ENCODE measurements around the gene FGF21.
"Not testable (repeated sequence)": the region's sequence is repeated elsewhere in the genome, so short reads cannot be mapped to it uniquely, and the experiment has no call there.

Gene FGF21

GRCh38 chr19:48768994-48769713 lies 13.8 kb downstream of the FGF21 start:
- H3K4me1 ChIP-seq (ENCODE audit: control insufficient read depth, insufficient read depth, low read length, poor library complexity, severe bottlenecking), result no peaks in the 10 kb centered on the region
- H3K36me3 ChIP-seq (ENCODE audit: control insufficient read depth, insufficient read depth, low read length), result no peaks in the 10 kb centered on the region
- H3K27me3 ChIP-seq (replicated peaks; ENCODE audit: control insufficient read depth, insufficient read depth, low read length, poor library complexity, severe bottlenecking), result no peaks in the 10 kb centered on the region
- H3K4me3 ChIP-seq (ENCODE audit: insufficient read depth, low read depth, low read length, poor library complexity, severe bottlenecking), result no peak overlapping the region
- H3K9me3 ChIP-seq (ENCODE audit: control insufficient read depth, low read length), result no peaks in the 10 kb centered on the region
- H3K27ac ChIP-seq (ENCODE audit: insufficient read depth, low read length, poor library complexity, severe bottlenecking), result no peak overlapping the region
- DNase-seq, result no peak

- Histone ChIP-seq H3K4me3 (ENCODE audit: insufficient read depth, low read depth, low read length, poor library complexity, severe bottlenecking) (no peak overlapping the region), H3K4me1 (ENCODE audit: control insufficient read depth, insufficient read depth, low read length, poor library complexity, severe bottlenecking) (no peaks in the 10 kb centered on the region), H3K27me3 (replicated peaks; ENCODE audit: control insufficient read depth, insufficient read depth, low read length, poor library complexity, severe bottlenecking) (no peaks in the 10 kb centered on the region), H3K9me3 (ENCODE audit: control insufficient read depth, low read length) (no peaks in the 10 kb centered on the region), H3K36me3 (ENCODE audit: control insufficient read depth, insufficient read depth, low read length) (no peaks in the 10 kb centered on the region), H3K27ac (ENCODE audit: insufficient read depth, low read length, poor library complexity, severe bottlenecking) (no peak overlapping the region)
- DNase-seq, result no peak
These were observed 14.9 kb downstream of the FGF21 start for GRCh38 chr19:48770266-48770665.

GRCh38 chr19:48770734-48771472 lies 15.6 kb downstream of the FGF21 start:
- H3K27me3 ChIP-seq (replicated peaks; ENCODE audit: control insufficient read depth, insufficient read depth, low read length, poor library complexity, severe bottlenecking), result no peaks in the 10 kb centered on the region
- DNase-seq, result no peak
- H3K4me1 ChIP-seq (ENCODE audit: control insufficient read depth, insufficient read depth, low read length, poor library complexity, severe bottlenecking), result no peaks in the 10 kb centered on the region
- no peaks in the 10 kb centered on the region for H3K36me3 ChIP-seq (ENCODE audit: control insufficient read depth, insufficient read depth, low read length)
- H3K27ac ChIP-seq (ENCODE audit: insufficient read depth, low read length, poor library complexity, severe bottlenecking), result no peak overlapping the region
- H3K9me3 ChIP-seq (ENCODE audit: control insufficient read depth, low read length), result no peaks in the 10 kb centered on the region
- no peak overlapping the region for H3K4me3 ChIP-seq (ENCODE audit: insufficient read depth, low read depth, low read length, poor library complexity, severe bottlenecking)

GRCh38 chr19:48772503-48772953 lies 17.2 kb downstream of the FGF21 start:
- Histone ChIP-seq H3K27me3 (replicated peaks; ENCODE audit: control insufficient read depth, insufficient read depth, low read length, poor library complexity, severe bottlenecking) (no peaks in the 10 kb centered on the region), H3K36me3 (ENCODE audit: control insufficient read depth, insufficient read depth, low read length) (no peaks in the 10 kb centered on the region), H3K9me3 (ENCODE audit: control insufficient read depth, low read length) (no peaks in the 10 kb centered on the region), H3K27ac (ENCODE audit: insufficient read depth, low read length, poor library complexity, severe bottlenecking) (no peak overlapping the region), H3K4me3 (ENCODE audit: insufficient read depth, low read depth, low read length, poor library complexity, severe bottlenecking) (no peak overlapping the region), H3K4me1 (ENCODE audit: control insufficient read depth, insufficient read depth, low read length, poor library complexity, severe bottlenecking) (no peaks in the 10 kb centered on the region)
- no peak for DNase-seq

GRCh38 chr19:48777139-48777538 lies 21.8 kb downstream of the FGF21 start:
- H3K4me3 ChIP-seq (ENCODE audit: insufficient read depth, low read depth, low read length, poor library complexity, severe bottlenecking), result no peak overlapping the region
- no peaks in the 10 kb centered on the region for H3K27me3 ChIP-seq (replicated peaks; ENCODE audit: control insufficient read depth, insufficient read depth, low read length, poor library complexity, severe bottlenecking)
- no peak overlapping the region for H3K27ac ChIP-seq (ENCODE audit: insufficient read depth, low read length, poor library complexity, severe bottlenecking)
- no peak for DNase-seq
- H3K36me3 ChIP-seq (ENCODE audit: control insufficient read depth, insufficient read depth, low read length), result no peaks in the 10 kb centered on the region
- no peaks in the 10 kb centered on the region for H3K4me1 ChIP-seq (ENCODE audit: control insufficient read depth, insufficient read depth, low read length, poor library complexity, severe bottlenecking)
- H3K9me3 ChIP-seq (ENCODE audit: control insufficient read depth, low read length), result no peaks in the 10 kb centered on the region

- no peaks in the 10 kb centered on the region for H3K36me3 ChIP-seq (ENCODE audit: control insufficient read depth, insufficient read depth, low read length)
- H3K4me1 ChIP-seq (ENCODE audit: control insufficient read depth, insufficient read depth, low read length, poor library complexity, severe bottlenecking), result peaks cover 3% of the 10 kb centered on the region
- H3K27me3 ChIP-seq (replicated peaks; ENCODE audit: control insufficient read depth, insufficient read depth, low read length, poor library complexity, severe bottlenecking), result no peaks in the 10 kb centered on the region
- no peak overlapping the region for H3K4me3 ChIP-seq (ENCODE audit: insufficient read depth, low read depth, low read length, poor library complexity, severe bottlenecking)
- no peak for DNase-seq
- no peaks in the 10 kb centered on the region for H3K9me3 ChIP-seq (ENCODE audit: control insufficient read depth, low read length)
- no peak overlapping the region for H3K27ac ChIP-seq (ENCODE audit: insufficient read depth, low read length, poor library complexity, severe bottlenecking)
These were observed 22.4 kb downstream of the FGF21 start for GRCh38 chr19:48777720-48778119.

GRCh38 chr19:48779636-48780035 lies 24.3 kb downstream of the FGF21 start:
- Histone ChIP-seq H3K36me3 (ENCODE audit: control insufficient read depth, insufficient read depth, low read length) (no peaks in the 10 kb centered on the region), H3K27ac (ENCODE audit: insufficient read depth, low read length, poor library complexity, severe bottlenecking) (no peak overlapping the region), H3K27me3 (replicated peaks; ENCODE audit: control insufficient read depth, insufficient read depth, low read length, poor library complexity, severe bottlenecking) (peaks cover 4% of the 10 kb centered on the region), H3K4me1 (ENCODE audit: control insufficient read depth, insufficient read depth, low read length, poor library complexity, severe bottlenecking) (peaks cover 3% of the 10 kb centered on the region), H3K9me3 (ENCODE audit: control insufficient read depth, low read length) (no peaks in the 10 kb centered on the region), H3K4me3 (ENCODE audit: insufficient read depth, low read depth, low read length, poor library complexity, severe bottlenecking) (no peak overlapping the region)
- no peak for DNase-seq

- peaks cover 4% of the 10 kb centered on the region for H3K27me3 ChIP-seq (replicated peaks; ENCODE audit: control insufficient read depth, insufficient read depth, low read length, poor library complexity, severe bottlenecking)
- H3K27ac ChIP-seq (ENCODE audit: insufficient read depth, low read length, poor library complexity, severe bottlenecking), result no peak overlapping the region
- H3K4me1 ChIP-seq (ENCODE audit: control insufficient read depth, insufficient read depth, low read length, poor library complexity, severe bottlenecking), result peaks cover 3% of the 10 kb centered on the region
- H3K4me3 ChIP-seq (ENCODE audit: insufficient read depth, low read depth, low read length, poor library complexity, severe bottlenecking), result no peak overlapping the region
- H3K36me3 ChIP-seq (ENCODE audit: control insufficient read depth, insufficient read depth, low read length), result no peaks in the 10 kb centered on the region
- DNase-seq, result no peak
- H3K9me3 ChIP-seq (ENCODE audit: control insufficient read depth, low read length), result no peaks in the 10 kb centered on the region
These were observed 25.5 kb downstream of the FGF21 start for GRCh38 chr19:48780631-48781391.

GRCh38 chr19:48784527-48784926 lies 29.2 kb downstream of the FGF21 start:
- no peaks in the 10 kb centered on the region for H3K36me3 ChIP-seq (ENCODE audit: control insufficient read depth, insufficient read depth, low read length)
- H3K27me3 ChIP-seq (replicated peaks; ENCODE audit: control insufficient read depth, insufficient read depth, low read length, poor library complexity, severe bottlenecking), result peaks cover 4% of the 10 kb centered on the region
- H3K4me3 ChIP-seq (ENCODE audit: insufficient read depth, low read depth, low read length, poor library complexity, severe bottlenecking), result no peak overlapping the region
- H3K4me1 ChIP-seq (ENCODE audit: control insufficient read depth, insufficient read depth, low read length, poor library complexity, severe bottlenecking), result peaks cover 3% of the 10 kb centered on the region
- H3K27ac ChIP-seq (ENCODE audit: insufficient read depth, low read length, poor library complexity, severe bottlenecking), result no peak overlapping the region
- H3K9me3 ChIP-seq (ENCODE audit: control insufficient read depth, low read length), result no peaks in the 10 kb centered on the region
- no peak for DNase-seq

- not testable (repeated sequence) for H3K9me3 ChIP-seq (ENCODE audit: control insufficient read depth, low read length); DNase-seq; H3K36me3 ChIP-seq (ENCODE audit: control insufficient read depth, insufficient read depth, low read length); H3K4me3 ChIP-seq (ENCODE audit: insufficient read depth, low read depth, low read length, poor library complexity, severe bottlenecking); H3K4me1 ChIP-seq (ENCODE audit: control insufficient read depth, insufficient read depth, low read length, poor library complexity, severe bottlenecking); H3K27ac ChIP-seq (ENCODE audit: insufficient read depth, low read length, poor library complexity, severe bottlenecking); H3K27me3 ChIP-seq (replicated peaks; ENCODE audit: control insufficient read depth, insufficient read depth, low read length, poor library complexity, severe bottlenecking)
These were observed 31.1 kb downstream of the FGF21 start for GRCh38 chr19:48786422-48786821.
